Measurements from ENCODE around the gene SIGLEC15. TPM values are rescaled to one million over a fixed set of nuclear protein-coding genes. Genes with fewer than 3 reads are reported as not detected.

Gene SIGLEC15
- total RNA-seq, 1 experiment from 2014 or later = not detected

DNA sequence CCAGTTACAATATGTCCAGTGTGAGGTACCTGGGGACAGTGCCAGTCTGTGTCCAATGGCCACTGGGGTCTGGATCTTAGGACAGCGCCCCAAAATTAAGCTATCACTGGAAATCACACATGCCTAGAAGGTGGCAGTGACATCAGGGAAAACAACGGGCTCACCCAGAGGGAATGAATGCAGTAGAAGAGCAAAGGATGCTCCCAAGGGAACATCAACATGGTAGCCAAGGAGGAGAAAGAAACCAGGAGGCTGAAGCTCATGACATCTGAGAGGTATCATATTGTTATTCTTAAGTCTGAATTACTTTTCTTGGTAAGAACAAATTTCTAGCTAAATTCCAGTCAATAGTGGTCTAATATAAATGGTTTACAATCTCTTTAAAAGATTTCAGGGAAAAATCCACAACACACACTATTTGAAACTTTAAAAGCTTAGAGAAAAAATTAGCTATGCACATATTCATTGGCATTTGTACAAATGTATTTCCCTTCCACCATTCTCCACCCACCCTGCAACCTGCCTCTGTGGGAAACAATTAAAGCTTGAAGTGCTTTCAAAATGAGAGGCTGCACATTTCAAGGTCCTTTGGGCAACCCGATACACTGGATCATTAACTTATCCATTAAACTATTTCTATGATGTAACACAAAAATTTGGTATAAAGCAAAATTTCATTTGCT, 55.5 kb downstream of the SIGLEC15 start:
- no peak for ATAC-seq
- Histone ChIP-seq H3K9me3 (ENCODE audit: control insufficient read depth in 1 of 2, insufficient read depth in 1 of 2, low read depth in 1 of 2, low read length in 2 of 2) (no peaks in the 10 kb centered on the region), H3K4me1 (ENCODE audit: control insufficient read depth in 1 of 2, insufficient read depth in 2 of 2, low read length in 2 of 2) (no peaks in the 10 kb centered on the region), H3K4me3 (replicated peaks in 1 of 2; ENCODE audit: low read depth in 1 of 2, low read length in 2 of 2) (no peak overlapping the region), H3K27me3 (ENCODE audit: insufficient read depth, low read length) (no peaks in the 10 kb centered on the region), H3K27ac (ENCODE audit: low read depth, low read length) (no peak overlapping the region), H3K4me2 (ENCODE audit: low read length) (no peak overlapping the region), H3K9ac (ENCODE audit: low read length) (no peak overlapping the region), H4K20me1 (ENCODE audit: insufficient read depth) (no peaks in the 10 kb centered on the region), H3K9me2 (ENCODE audit: insufficient read depth) (no peaks in the 10 kb centered on the region), H3K79me2 (ENCODE audit: insufficient read depth, low read length) (no peaks in the 10 kb centered on the region), H3K36me3 (ENCODE audit: control insufficient read depth in 1 of 2, insufficient read depth in 2 of 2, low read length in 2 of 2) (peaks cover 0 to 5% of the 10 kb centered on the region in 2 experiments; a peak in 2 of 4 replicates), H2AFZ (ENCODE audit: low read depth, low read length, poor library complexity, severe bottlenecking) (no peak overlapping the region)
- no peak for TF ChIP-seq ZNF274 (IDR thresholded peaks at IDR 0.05; ENCODE audit: low read depth, low read length)
- no peak for TF ChIP-seq FOSL1 (IDR thresholded peaks at IDR 0.05; ENCODE audit: low read depth)
- no peak for TF ChIP-seq EZH2phosphoT487 (IDR thresholded peaks at IDR 0.05; ENCODE audit: borderline replicate concordance)
- no peak for DNase-seq (ENCODE audit: low read depth, low spot score)
- ChIA-PET RAD21 (ENCODE audit: low non-redundant PET in 1 of 2, low total read pairs in 2 of 2, uncharacterized antibody in 2 of 2, unreplicated experiment in 2 of 2) (no interaction called here), CTCF (interaction anchor here (0.8 to 4.5 kb wide), 13 partner anchors 10 to 216 kb away, joined by 3 to 56 read pairs (median 4); partner anchors contain the start of gene SLC14A1), POLR2A (no interaction called here)
- BruUV-seq (replicated peaks) = no TSS peak
- intact Hi-C loops (cut with micrococcal nuclease) = loop anchor here (1.0 kb wide), 3 partner anchors 29 to 190 kb away; no protein-coding TSS in a partner anchor

DNA sequence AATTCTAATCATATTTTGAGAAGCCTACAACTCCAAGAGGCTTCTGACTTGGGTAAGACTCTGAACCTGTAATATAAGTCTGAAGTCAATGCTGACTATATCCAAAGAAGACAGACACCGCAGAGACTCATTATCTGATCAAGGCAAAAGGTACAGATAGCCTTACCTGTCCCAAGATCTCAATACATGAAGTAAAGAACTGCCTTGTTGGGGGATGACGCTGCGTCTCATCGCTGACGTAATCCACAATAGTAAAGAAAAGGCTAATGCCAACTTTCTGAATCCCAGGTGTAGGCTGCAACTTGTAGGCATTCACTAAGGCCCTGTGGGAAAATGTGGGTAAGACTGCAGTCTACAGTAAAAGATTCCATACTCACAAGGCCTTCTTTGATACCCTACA, 62.1 kb downstream of the SIGLEC15 start:
- Histone ChIP-seq H3K4me3 (replicated peaks in 1 of 2; ENCODE audit: low read depth in 1 of 2, low read length in 2 of 2) (no peak overlapping the region), H4K20me1 (ENCODE audit: insufficient read depth) (no peaks in the 10 kb centered on the region), H2AFZ (ENCODE audit: low read depth, low read length, poor library complexity, severe bottlenecking) (no peak overlapping the region), H3K79me2 (ENCODE audit: insufficient read depth, low read length) (no peaks in the 10 kb centered on the region), H3K9me2 (ENCODE audit: insufficient read depth) (no peaks in the 10 kb centered on the region), H3K9ac (ENCODE audit: low read length) (no peak overlapping the region), H3K36me3 (ENCODE audit: control insufficient read depth in 1 of 2, insufficient read depth in 2 of 2, low read length in 2 of 2) (no peaks in the 10 kb centered on the region; a peak in 1 of 4 replicates), H3K4me2 (ENCODE audit: low read length) (no peak overlapping the region), H3K9me3 (ENCODE audit: control insufficient read depth in 1 of 2, insufficient read depth in 1 of 2, low read depth in 1 of 2, low read length in 2 of 2) (no peaks in the 10 kb centered on the region), H3K27me3 (ENCODE audit: insufficient read depth, low read length) (no peaks in the 10 kb centered on the region), H3K27ac (ENCODE audit: low read depth, low read length) (no peak overlapping the region), H3K4me1 (ENCODE audit: control insufficient read depth in 1 of 2, insufficient read depth in 2 of 2, low read length in 2 of 2) (no peaks in the 10 kb centered on the region)
- CTCF ChIA-PET = no interaction called here
- ATAC-seq = no peak
- DNase-seq (ENCODE audit: low read depth, low spot score) = no peak
- no TSS peak for BruUV-seq (replicated peaks)
- TF ChIP-seq FOSL1 (IDR thresholded peaks at IDR 0.05; ENCODE audit: low read depth) (no peak), RAD21 (IDR thresholded peaks at IDR 0.05; ENCODE audit: low read depth) (no peak), JUND (IDR thresholded peaks at IDR 0.05) (no peak), EGR1 (IDR thresholded peaks at IDR 0.05; ENCODE audit: low read depth) (no peak), ZFX (IDR thresholded peaks at IDR 0.05) (no peak), POLR2AphosphoS5 (IDR thresholded peaks at IDR 0.05; ENCODE audit: low read depth, low read length) (no peak), EZH2phosphoT487 (IDR thresholded peaks at IDR 0.05; ENCODE audit: borderline replicate concordance) (no peak), ELF1 (IDR thresholded peaks at IDR 0.05; ENCODE audit: borderline replicate concordance, low read depth) (no peak), YY1 (IDR thresholded peaks at IDR 0.05; ENCODE audit: extremely low read depth, insufficient replicate concordance, low read depth, low read length) (no peak)
- RAD21 ChIA-PET (ENCODE audit: low non-redundant PET in 1 of 2, low total read pairs in 2 of 2, uncharacterized antibody in 2 of 2, unreplicated experiment in 2 of 2) = no interaction called here
- POLR2A ChIA-PET = no interaction called here
- intact Hi-C loops (cut with micrococcal nuclease) = no loop called here
